ENCODE data around the gene KCNIP4. TPM values are rescaled to one million over a fixed set of nuclear protein-coding genes. Genes with fewer than 3 reads are reported as not detected.

The KCNIP4 gene
- total RNA-seq, 1 experiment from 2014 or later, result not detected

DNA sequence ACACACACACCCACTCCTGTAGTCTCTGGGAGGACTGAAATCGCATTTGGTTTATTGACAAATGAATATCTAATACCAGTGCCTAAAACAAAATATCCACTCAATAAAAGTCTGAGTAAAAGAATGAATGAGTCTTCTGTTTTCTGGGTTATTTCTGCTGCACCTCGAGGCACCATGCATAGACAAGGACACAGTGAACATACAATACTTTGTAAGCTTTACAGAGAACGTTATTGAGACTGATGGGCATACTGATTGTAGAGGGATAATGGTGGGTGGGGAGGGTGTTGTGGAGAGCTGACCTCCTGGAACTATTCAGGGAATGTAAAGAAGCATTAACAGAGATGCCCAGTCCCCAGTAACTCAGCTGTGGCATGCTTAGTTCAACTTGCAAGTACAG, 14.1 kb upstream of the KCNIP4 start:
- Histone ChIP-seq H3K9me2 (ENCODE audit: insufficient read depth) (no peaks in the 10 kb centered on the region), H3K4me1 (replicated peaks; ENCODE audit: insufficient read depth) (no peaks in the 10 kb centered on the region), H3F3A (ENCODE audit: insufficient read depth, low read depth) (no peaks in the 10 kb centered on the region), H3K9me3 (ENCODE audit: insufficient read depth, low read depth) (no peaks in the 10 kb centered on the region), H3K4me2 (no peak overlapping the region), H3K27ac (no peak overlapping the region), H3K79me2 (ENCODE audit: low read depth) (no peaks in the 10 kb centered on the region), H2AFZ (no peak overlapping the region), H3K36me3 (ENCODE audit: low read depth) (no peaks in the 10 kb centered on the region), H3K4me3 (no peak overlapping the region), H4K20me1 (ENCODE audit: insufficient read depth) (no peaks in the 10 kb centered on the region), H3K27me3 (ENCODE audit: insufficient read depth, low read depth) (no peaks in the 10 kb centered on the region)
- intact Hi-C loops (cut with micrococcal nuclease; ENCODE audit: unreplicated experiment), result no loop called here
- no peak for DNase-seq
- CTCF ChIA-PET, result no interaction called here
- POLR2A ChIA-PET (ENCODE audit: unreplicated experiment), result no interaction called here
- BruUV-seq (replicated peaks), result no TSS peak
- TF ChIP-seq CTCF (conservative IDR thresholded peaks at IDR 0.05) (no peak), EZH2 (IDR thresholded peaks at IDR 0.05; ENCODE audit: low read depth) (no peak)

DNA sequence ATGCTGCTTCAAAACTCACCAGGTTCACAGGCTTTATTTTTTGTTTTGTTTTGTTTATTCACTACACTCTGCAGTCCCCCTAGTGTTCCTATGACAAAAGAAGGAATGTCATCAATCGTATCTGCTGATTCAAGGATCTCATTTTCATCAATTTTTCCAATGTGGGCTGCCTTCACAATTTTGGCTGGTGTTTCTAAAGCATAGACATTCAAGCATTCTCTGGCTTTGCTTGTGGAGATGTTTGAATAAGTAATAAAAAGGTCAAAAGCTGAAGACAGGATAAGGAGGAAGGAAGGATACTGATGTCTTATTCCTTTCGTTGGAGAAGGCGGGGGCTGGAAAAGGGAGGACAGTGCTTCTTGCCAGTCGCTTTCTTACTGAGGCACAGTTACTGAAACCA, 12.2 kb upstream of the KCNIP4 start:
- H3F3A ChIP-seq (ENCODE audit: insufficient read depth, low read depth), result no peaks in the 10 kb centered on the region
- H3K4me2 ChIP-seq, result no peak overlapping the region
- no peaks in the 10 kb centered on the region for H3K9me3 ChIP-seq (ENCODE audit: insufficient read depth, low read depth)
- H3K36me3 ChIP-seq (ENCODE audit: low read depth), result no peaks in the 10 kb centered on the region
- no peaks in the 10 kb centered on the region for H3K79me2 ChIP-seq (ENCODE audit: low read depth)
- no peak overlapping the region for H2AFZ ChIP-seq
- no peaks in the 10 kb centered on the region for H3K9me2 ChIP-seq (ENCODE audit: insufficient read depth)
- no peak for DNase-seq
- no peak overlapping the region for H3K4me3 ChIP-seq
- H3K27ac ChIP-seq, result no peak overlapping the region
- ChIA-PET CTCF (no interaction called here), POLR2A (ENCODE audit: unreplicated experiment) (no interaction called here)
- H3K27me3 ChIP-seq (ENCODE audit: insufficient read depth, low read depth), result no peaks in the 10 kb centered on the region
- intact Hi-C loops (cut with micrococcal nuclease; ENCODE audit: unreplicated experiment), result no loop called here
- no peaks in the 10 kb centered on the region for H4K20me1 ChIP-seq (ENCODE audit: insufficient read depth)
- no TSS peak for BruUV-seq (replicated peaks)
- TF ChIP-seq EZH2 (IDR thresholded peaks at IDR 0.05; ENCODE audit: low read depth) (no peak), CTCF (conservative IDR thresholded peaks at IDR 0.05) (no peak)
- no peaks in the 10 kb centered on the region for H3K4me1 ChIP-seq (replicated peaks; ENCODE audit: insufficient read depth)

DNA sequence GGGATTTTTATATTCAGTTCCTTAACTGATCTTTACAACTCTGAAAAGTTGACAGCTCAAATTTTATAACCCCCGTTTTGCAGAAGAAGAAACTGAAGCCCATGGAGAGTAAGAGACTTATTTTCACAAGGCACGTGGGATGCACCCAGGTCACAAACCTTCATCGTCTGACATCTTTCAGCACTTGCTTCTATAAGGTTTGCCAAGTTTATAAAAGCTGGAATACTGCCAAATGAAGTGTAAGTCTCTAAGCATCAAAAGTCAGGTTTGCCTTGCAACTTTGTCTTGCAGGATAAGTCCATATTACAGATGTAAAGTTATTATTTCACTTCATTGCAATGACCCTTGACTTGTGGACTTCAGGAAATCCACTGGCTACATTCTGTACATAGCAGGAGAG, 6.3 kb upstream of the KCNIP4 start:
- no peak overlapping the region for H2AFZ ChIP-seq
- H3F3A ChIP-seq (ENCODE audit: insufficient read depth, low read depth), result no peaks in the 10 kb centered on the region
- intact Hi-C loops (cut with micrococcal nuclease; ENCODE audit: unreplicated experiment), result no loop called here
- no peak overlapping the region for H3K4me3 ChIP-seq
- H3K4me2 ChIP-seq, result no peak overlapping the region
- H3K27ac ChIP-seq, result no peak overlapping the region
- no peaks in the 10 kb centered on the region for H3K27me3 ChIP-seq (ENCODE audit: insufficient read depth, low read depth)
- CTCF ChIA-PET, result no interaction called here
- no peaks in the 10 kb centered on the region for H3K9me2 ChIP-seq (ENCODE audit: insufficient read depth)
- no peak for DNase-seq
- POLR2A ChIA-PET (ENCODE audit: unreplicated experiment), result no interaction called here
- no peaks in the 10 kb centered on the region for H3K36me3 ChIP-seq (ENCODE audit: low read depth)
- TF ChIP-seq EZH2 (IDR thresholded peaks at IDR 0.05; ENCODE audit: low read depth) (no peak), CTCF (conservative IDR thresholded peaks at IDR 0.05) (no peak)
- no peaks in the 10 kb centered on the region for H3K9me3 ChIP-seq (ENCODE audit: insufficient read depth, low read depth)
- H4K20me1 ChIP-seq (ENCODE audit: insufficient read depth), result no peaks in the 10 kb centered on the region
- BruUV-seq (replicated peaks), result no TSS peak
- no peaks in the 10 kb centered on the region for H3K79me2 ChIP-seq (ENCODE audit: low read depth)
- H3K4me1 ChIP-seq (replicated peaks; ENCODE audit: insufficient read depth), result no peaks in the 10 kb centered on the region
